MM.1S (cell line): ENCODE measurements around the gene NDUFS7.
A peak's percentile ranks its signal among the peaks of the same experiment; 100 is the strongest.

Experiments
- DNase-seq: peaks from one replicate; pipeline ENCODE4 v3.0.0-alpha.2; 2015
- H2AFZ ChIP-seq: fragments of 300-600 bp; sonication (generic); 2 replicates; pipeline ENCODE4 v1.6.0; 2016; ENCODE audit warnings: antibody characterized with exemption, low read length
- H3F3A ChIP-seq: fragments of 300-600 bp; sonication (generic); 2 replicates; pipeline ENCODE4 v1.6.1; 2016; ENCODE audit warnings: mild to moderate bottlenecking, antibody characterized with exemption, low read length, moderate library complexity, mixed read lengths; ENCODE audit not compliant: insufficient read depth
- H3K27ac ChIP-seq: fragments of 300-600 bp; sonication (generic); 2 replicates; pipeline ENCODE4 v1.5.1; 2016; ENCODE audit warnings: mild to moderate bottlenecking, low read length
- H3K27me3 ChIP-seq: fragments of 300-600 bp; sonication (generic); replicated peaks from 2 replicates; pipeline ENCODE4 v1.6.0; 2016; ENCODE audit warnings: low read length; ENCODE audit not compliant: insufficient read depth
- H3K36me3 ChIP-seq: fragments of 300-600 bp; sonication (generic); replicated peaks from 2 replicates; pipeline ENCODE4 v1.6.1; 2016; ENCODE audit warnings: mild to moderate bottlenecking, low read length, mixed read lengths; ENCODE audit not compliant: insufficient read depth
- H3K4me1 ChIP-seq: fragments of 300-600 bp; sonication (generic); 2 replicates; pipeline ENCODE4 v1.6.1; 2016; ENCODE audit warnings: low read length, mixed read lengths
- H3K4me2 ChIP-seq: fragments of 300-600 bp; sonication (generic); 2 replicates; pipeline ENCODE4 v1.6.0; 2016; ENCODE audit warnings: low read depth, low read length
- H3K4me3 ChIP-seq: fragments of 300-600 bp; sonication (generic); 2 replicates; pipeline ENCODE4 v1.5.1; 2016; ENCODE audit warnings: low read length, mixed read lengths
- H3K79me2 ChIP-seq: fragments of 300-600 bp; sonication (generic); 2 replicates; pipeline ENCODE4 v1.6.1; 2016; ENCODE audit warnings: mixed run types, low read length, mixed read lengths
- H3K9ac ChIP-seq: fragments of 300-600 bp; sonication (generic); 2 replicates; pipeline ENCODE4 v1.6.1; 2016; ENCODE audit warnings: low read length, mixed read lengths
- H3K9me2 ChIP-seq: fragments of 300-600 bp; sonication (generic); replicated peaks from 2 replicates; pipeline ENCODE4 v1.6.1; 2016; ENCODE audit warnings: mild to moderate bottlenecking, low read length, mixed read lengths; ENCODE audit not compliant: insufficient read depth
- H3K9me3 ChIP-seq: fragments of 300-600 bp; sonication (generic); replicated peaks from 2 replicates; pipeline ENCODE4 v1.6.1; 2016; ENCODE audit warnings: mild to moderate bottlenecking, low read length, mixed read lengths; ENCODE audit not compliant: insufficient read depth
- H4K20me1 ChIP-seq: fragments of 300-600 bp; sonication (generic); 2 replicates; pipeline ENCODE4 v1.6.1; 2016; ENCODE audit warnings: mild to moderate bottlenecking, low read length, moderate library complexity, mixed read lengths; ENCODE audit not compliant: insufficient read depth
- CTCF ChIP-seq: fragments of 300-600 bp; sonication (generic); IDR thresholded peaks from 2 replicates; pipeline ENCODE4 v1.5.1; 2016; ENCODE audit warnings: antibody characterized with exemption, low read length, mixed read lengths
- EZH2 ChIP-seq: fragments of 300-600 bp; sonication (generic); optimal IDR thresholded peaks from 2 replicates; pipeline ENCODE3; 2017; ENCODE audit warnings: low read depth, mild to moderate bottlenecking, antibody characterized with exemption, low read length, mixed read lengths
- EZH2phosphoT487 ChIP-seq: fragments of 300-600 bp; sonication (generic); IDR thresholded peaks from 2 replicates; pipeline ENCODE4 v1.6.1; 2018; ENCODE audit warnings: antibody characterized with exemption, low read length

The NDUFS7 gene

GRCh38 chr19:1351381-1351851 lies 32.3 kb upstream of the NDUFS7 start:
- H3K9me3 ChIP-seq = no peaks in the 10 kb centered on the region
- H3K4me1 ChIP-seq = 0 out of 2 replicates have a peak, but pooled peaks cover 3% of the 10 kb centered on the region
- peaks cover 33% of the 10 kb centered on the region for H3K27me3 ChIP-seq
- no peaks in the 10 kb centered on the region for H4K20me1 ChIP-seq
- no peaks in the 10 kb centered on the region for H3F3A ChIP-seq
- no peak overlapping the region for H2AFZ ChIP-seq
- H3K9ac ChIP-seq = no peak overlapping the region
- no peaks in the 10 kb centered on the region for H3K9me2 ChIP-seq
- H3K27ac ChIP-seq = no peak overlapping the region
- H3K36me3 ChIP-seq = no peaks in the 10 kb centered on the region
- no peak for DNase-seq
- TF ChIP-seq CTCF (no peak), EZH2phosphoT487 (no peak), EZH2 (no peak)
- no peak overlapping the region for H3K4me3 ChIP-seq
- H3K4me2 ChIP-seq = no peak overlapping the region
- peaks cover 11% of the 10 kb centered on the region; the same call in 1 of the 2 replicates for H3K79me2 ChIP-seq

GRCh38 chr19:1353144-1353543 lies 30.6 kb upstream of the NDUFS7 start:
- TF ChIP-seq CTCF (no peak), EZH2phosphoT487 (no peak), EZH2 (no peak)
- Histone ChIP-seq H3K4me3 (no peak overlapping the region), H3K79me2 (peaks cover 11% of the 10 kb centered on the region; the same call in 1 of the 2 replicates), H3K36me3 (no peaks in the 10 kb centered on the region), H3K27me3 (peaks cover 29% of the 10 kb centered on the region), H3K9ac (no peak overlapping the region), H3K4me2 (no peak overlapping the region), H3K4me1 (0 out of 2 replicates have a peak, but pooled peaks cover 3% of the 10 kb centered on the region), H3K27ac (no peak overlapping the region), H3K9me3 (no peaks in the 10 kb centered on the region), H3F3A (no peaks in the 10 kb centered on the region), H4K20me1 (no peaks in the 10 kb centered on the region), H3K9me2 (no peaks in the 10 kb centered on the region), H2AFZ (no peak overlapping the region)
- no peak for DNase-seq

- Histone ChIP-seq H3K4me3 (peak overlapping the region; percentile 70), H3K9me2 (no peaks in the 10 kb centered on the region), H3K36me3 (no peaks in the 10 kb centered on the region), H3K27me3 (peaks cover 14% of the 10 kb centered on the region; the same call in 1 of the 2 replicates), H2AFZ (peak overlapping the region; percentile 49), H3K79me2 (peaks cover 11% of the 10 kb centered on the region; the same call in 1 of the 2 replicates), H3K27ac (no peak overlapping the region), H3F3A (no peaks in the 10 kb centered on the region), H3K4me2 (peak overlapping the region; percentile 74), H4K20me1 (no peaks in the 10 kb centered on the region), H3K4me1 (0 out of 2 replicates have a peak, but pooled peaks cover 3% of the 10 kb centered on the region), H3K9me3 (no peaks in the 10 kb centered on the region), H3K9ac (peak overlapping the region; percentile 61; the same call in 1 of the 2 replicates)
- DNase-seq = no peak
- TF ChIP-seq EZH2phosphoT487 = no peak
Measured at GRCh38 chr19:1354970-1355567, 28.6 kb upstream of the NDUFS7 start.
